GM12878 (cell line): ENCODE data around the gene LIN37. TPM values are rescaled to one million over a fixed set of nuclear protein-coding genes. Genes with fewer than 3 reads are reported as not detected.
A peak's percentile ranks its signal among the peaks of the same experiment; 100 is the strongest.

Experiments used
- BCL11A ChIP-seq: IDR thresholded peaks from 2 replicates; pipeline ENCODE4 v1.6.1; 2011; ENCODE audit warnings: low read depth, low read length
- BHLHE40 ChIP-seq, 2 experiments: fragments of 450-650 bp in 1 of 2; IDR thresholded peaks; 2 replicates each; pipeline ENCODE4 v1.6.1; 2011 to 2017; ENCODE audit warnings: low read depth in 2 of 2, borderline replicate concordance in 1 of 2, improper control_type of control experiment in 1 of 2, low read length in 1 of 2, mild to moderate bottlenecking in 1 of 2
- CBFB ChIP-seq: IDR thresholded peaks from 2 replicates; pipeline ENCODE4 v1.6.1; 2016; ENCODE audit warnings: antibody characterized with exemption, low read depth
- CREB1 ChIP-seq: IDR thresholded peaks from 2 replicates; pipeline ENCODE4 v1.6.1; 2012; ENCODE audit warnings: low read depth, mild to moderate bottlenecking, inconsistent platforms
- CREM ChIP-seq: IDR thresholded peaks from 2 replicates; pipeline ENCODE4 v1.6.1; 2014; ENCODE audit warnings: antibody characterized with exemption, low read depth
- ESRRA ChIP-seq: IDR thresholded peaks from 2 replicates; pipeline ENCODE4 v1.6.1; 2012; ENCODE audit warnings: mild to moderate bottlenecking, low read length, improper control_type of control experiment
- IKZF1 ChIP-seq: fragments of 450-650 bp; conservative IDR thresholded peaks from 2 replicates; pipeline ENCODE4 v1.6.1; 2017; ENCODE audit warnings: antibody characterized with exemption, mild to moderate bottlenecking
- JUNB ChIP-seq: IDR thresholded peaks from 2 replicates; pipeline ENCODE4 v1.6.1; 2016; ENCODE audit warnings: antibody characterized with exemption, mild to moderate bottlenecking
- KLF5 ChIP-seq: fragments of 450-650 bp; IDR thresholded peaks from 2 replicates; pipeline ENCODE4 v1.6.1; 2014; ENCODE audit warnings: mild to moderate bottlenecking; ENCODE audit not compliant: partially characterized antibody
- MEF2B ChIP-seq: fragments of 450-650 bp; IDR thresholded peaks from 2 replicates; pipeline ENCODE4 v1.6.1; 2018; ENCODE audit warnings: mild to moderate bottlenecking, moderate library complexity; ENCODE audit not compliant: partially characterized antibody, poor library complexity, severe bottlenecking
- NFIC ChIP-seq: IDR thresholded peaks from 2 replicates; pipeline ENCODE4 v1.6.1; 2012; ENCODE audit warnings: low read depth, mild to moderate bottlenecking, inconsistent platforms, low read length, moderate library complexity
- NR2F1 ChIP-seq: fragments of 450-650 bp; conservative IDR thresholded peaks from 2 replicates; pipeline ENCODE4 v1.6.1; 2017; ENCODE audit warnings: mild to moderate bottlenecking
- PAX5 ChIP-seq: IDR thresholded peaks from 2 replicates; pipeline ENCODE4 v1.6.1; 2011; ENCODE audit warnings: low read depth, low read length, borderline replicate concordance
- POLR2AphosphoS5 ChIP-seq: IDR thresholded peaks from 2 replicates; pipeline ENCODE4 v1.6.1; 2011; ENCODE audit warnings: mild to moderate bottlenecking, low read length, inconsistent platforms
- RFX5 ChIP-seq: IDR thresholded peaks from 2 replicates; pipeline ENCODE4 v1.6.1; 2011; ENCODE audit warnings: low read depth, low read length, improper control_type of control experiment
- RUNX3 ChIP-seq: IDR thresholded peaks from 2 replicates; pipeline ENCODE4 v1.6.1; 2012; ENCODE audit warnings: low read length, inconsistent platforms
- SMAD1 ChIP-seq: fragments of 450-650 bp; IDR thresholded peaks from 2 replicates; pipeline ENCODE4 v1.6.1; 2018; ENCODE audit warnings: mild to moderate bottlenecking, low read depth; ENCODE audit not compliant: partially characterized antibody
- SPI1 ChIP-seq: IDR thresholded peaks from 2 replicates; pipeline ENCODE4 v1.6.1; 2011; ENCODE audit warnings: low read depth, mild to moderate bottlenecking, low read length, moderate library complexity, borderline replicate concordance; ENCODE audit not compliant: insufficient read depth
- YY1 ChIP-seq: IDR thresholded peaks from 2 replicates; pipeline ENCODE4 v1.6.1; 2011; ENCODE audit warnings: low read depth, mild to moderate bottlenecking, low read length
- ZNF274 ChIP-seq: IDR thresholded peaks from one replicate; pipeline ENCODE4 v1.8.0; 2011; ENCODE audit not compliant: insufficient read length, insufficient read depth
- polyA plus RNA-seq, 11 experiments: library from polyadenylated mRNA; depleted of rRNA in 4 of 11; unstranded in 6 of 11; stranded (reverse) in 5 of 11; fragments of >200 nt; fragmentation: Nextera tagmentation in 4 of 11; fragmentation: Illumina TruSeq in 1 of 11; extraction: Ambion mirVana in 4 of 11; extraction: Trizol in 1 of 11; gene quantifications; 1 replicate in 1 of 11; 2 replicates in 10 of 11; pipeline versions ENCODE4 v1.2.1 to v1.2.3, GENCODE V29; 2011 to 2016; ENCODE audit warnings: inconsistent platforms in 2 of 11, missing spikeins in 2 of 11, low read depth in 1 of 11
- total RNA-seq, 4 experiments: library from RNA; depleted of rRNA in 3 of 4; stranded (reverse); fragments of >200 nt in 3 of 4; fragmentation: Illumina TruSeq in 1 of 4; extraction: Trizol in 1 of 4; gene quantifications; 2 replicates each; pipeline versions ENCODE4 v1.2.1 to v1.2.3, GENCODE V29; 2013 to 2021
- TF ChIP-seq, protein P1 (sequence below): fragments of 450-650 bp; IDR thresholded peaks from 2 replicates; pipeline ENCODE4 v1.6.1; 2017; ENCODE audit warnings: low read depth, mild to moderate bottlenecking, moderate library complexity
- TF ChIP-seq, protein P2 (sequence below): IDR thresholded peaks from 2 replicates; pipeline ENCODE4 v1.6.1; 2011; ENCODE audit warnings: mild to moderate bottlenecking, low read depth, low read length, moderate library complexity; ENCODE audit not compliant: insufficient replicate concordance
- TF ChIP-seq, protein P3 (sequence below), 3 experiments: IDR thresholded peaks in 2 of 3; conservative IDR thresholded peaks in 1 of 3; 2 replicates each; pipeline ENCODE4 v1.5.1; 2011; ENCODE audit warnings: low read depth in 3 of 3, low read length in 3 of 3, mild to moderate bottlenecking in 3 of 3, control low read depth in 2 of 3, moderate library complexity in 2 of 3, inconsistent platforms in 1 of 3, mixed read lengths in 1 of 3; ENCODE audit not compliant: control insufficient read depth in 2 of 3, insufficient read depth in 1 of 3; ENCODE audit errors: extremely low read depth in 1 of 3
- TF ChIP-seq, protein P4 (sequence below): fragments of 450-650 bp; IDR thresholded peaks from 2 replicates; pipeline ENCODE4 v1.6.1; 2016; ENCODE audit warnings: mild to moderate bottlenecking

Gene LIN37
- total and polyA plus RNA-seq, 10 of the 15 experiments (the other 5 are each of a cell fraction or from before 2014, with no cell fraction given) = 0.69 to 11.9 (median 7.6) TPM

DNA sequence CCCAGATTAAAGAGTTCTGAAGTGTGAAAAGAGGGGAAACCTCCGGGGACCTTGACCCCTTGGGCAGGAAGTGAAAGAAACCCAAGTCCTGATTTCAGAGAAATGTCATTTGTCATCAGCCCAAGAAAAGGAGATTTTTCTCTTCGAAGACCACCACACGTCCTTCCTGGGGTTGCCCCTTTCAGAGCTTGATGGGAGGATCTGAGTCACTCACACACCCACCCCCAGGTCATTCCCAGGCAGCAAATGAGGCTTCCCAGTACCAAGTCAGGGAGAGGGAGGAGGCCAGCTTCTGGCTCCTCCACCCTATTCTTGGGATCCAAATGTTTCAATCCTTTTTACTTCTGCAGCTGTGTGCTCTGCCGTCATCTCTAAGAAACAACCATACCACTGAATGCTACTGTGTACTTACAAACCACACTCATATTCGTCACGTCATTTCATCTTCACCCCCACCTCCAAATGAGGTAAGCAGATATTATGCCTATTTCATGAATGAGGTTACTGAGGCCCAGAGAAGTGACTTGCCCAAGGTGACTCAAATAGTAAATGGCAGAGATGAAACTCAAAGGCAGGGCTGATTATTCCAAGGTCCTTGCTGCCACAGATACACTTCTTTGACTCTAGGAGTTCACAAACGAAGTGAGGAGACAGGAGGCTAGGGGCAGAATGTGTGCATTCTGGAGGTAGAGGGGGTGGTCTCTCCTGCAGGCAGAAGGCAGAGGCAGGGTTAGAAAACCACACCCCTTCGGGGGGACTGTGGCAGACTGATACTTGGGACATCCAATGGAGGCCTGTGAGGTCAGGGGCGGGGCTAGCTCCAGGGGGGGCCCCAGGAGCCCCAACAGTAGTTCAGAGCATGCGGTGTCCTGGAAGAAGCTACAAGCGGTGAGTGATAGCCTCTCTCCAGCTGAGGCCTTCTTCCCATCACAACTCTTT is 35.5 kb upstream of the LIN37 start (continued):
- TF ChIP-seq, protein P1, sequence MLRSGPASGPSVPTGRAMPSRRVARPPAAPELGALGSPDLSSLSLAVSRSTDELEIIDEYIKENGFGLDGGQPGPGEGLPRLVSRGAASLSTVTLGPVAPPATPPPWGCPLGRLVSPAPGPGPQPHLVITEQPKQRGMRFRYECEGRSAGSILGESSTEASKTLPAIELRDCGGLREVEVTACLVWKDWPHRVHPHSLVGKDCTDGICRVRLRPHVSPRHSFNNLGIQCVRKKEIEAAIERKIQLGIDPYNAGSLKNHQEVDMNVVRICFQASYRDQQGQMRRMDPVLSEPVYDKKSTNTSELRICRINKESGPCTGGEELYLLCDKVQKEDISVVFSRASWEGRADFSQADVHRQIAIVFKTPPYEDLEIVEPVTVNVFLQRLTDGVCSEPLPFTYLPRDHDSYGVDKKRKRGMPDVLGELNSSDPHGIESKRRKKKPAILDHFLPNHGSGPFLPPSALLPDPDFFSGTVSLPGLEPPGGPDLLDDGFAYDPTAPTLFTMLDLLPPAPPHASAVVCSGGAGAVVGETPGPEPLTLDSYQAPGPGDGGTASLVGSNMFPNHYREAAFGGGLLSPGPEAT = peak; percentile 70; the same call in 1 of the 2 replicates
- TF ChIP-seq PAX5 = 0 out of 2 replicates have a peak, but pooled peaks have one; percentile 29
- peak; percentile 11; the same call in 1 of the 2 replicates for TF ChIP-seq YY1
- peak; percentile 92 for TF ChIP-seq POLR2AphosphoS5
- peak; percentile 82 for TF ChIP-seq SPI1
- TF ChIP-seq CREM = peak; percentile 97
- peak; percentile 58 for TF ChIP-seq SMAD1
- no peak; the same call in 1 of the 2 replicates for TF ChIP-seq CBFB
- TF ChIP-seq CREB1 = peak; percentile 96
- TF ChIP-seq ESRRA = peak; percentile 57; the same call in 1 of the 2 replicates
- TF ChIP-seq, protein P2, sequence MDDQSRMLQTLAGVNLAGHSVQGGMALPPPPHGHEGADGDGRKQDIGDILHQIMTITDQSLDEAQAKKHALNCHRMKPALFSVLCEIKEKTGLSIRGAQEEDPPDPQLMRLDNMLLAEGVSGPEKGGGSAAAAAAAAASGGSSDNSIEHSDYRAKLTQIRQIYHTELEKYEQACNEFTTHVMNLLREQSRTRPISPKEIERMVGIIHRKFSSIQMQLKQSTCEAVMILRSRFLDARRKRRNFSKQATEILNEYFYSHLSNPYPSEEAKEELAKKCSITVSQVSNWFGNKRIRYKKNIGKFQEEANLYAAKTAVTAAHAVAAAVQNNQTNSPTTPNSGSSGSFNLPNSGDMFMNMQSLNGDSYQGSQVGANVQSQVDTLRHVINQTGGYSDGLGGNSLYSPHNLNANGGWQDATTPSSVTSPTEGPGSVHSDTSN = peak; percentile 92
- 0 out of 2 replicates have a peak, but pooled peaks have one; percentile 27 for TF ChIP-seq RFX5
- peak; percentile 40 for TF ChIP-seq KLF5
- no peak for TF ChIP-seq ZNF274
- TF ChIP-seq RUNX3 = peak; percentile 86
- TF ChIP-seq, protein P3, sequence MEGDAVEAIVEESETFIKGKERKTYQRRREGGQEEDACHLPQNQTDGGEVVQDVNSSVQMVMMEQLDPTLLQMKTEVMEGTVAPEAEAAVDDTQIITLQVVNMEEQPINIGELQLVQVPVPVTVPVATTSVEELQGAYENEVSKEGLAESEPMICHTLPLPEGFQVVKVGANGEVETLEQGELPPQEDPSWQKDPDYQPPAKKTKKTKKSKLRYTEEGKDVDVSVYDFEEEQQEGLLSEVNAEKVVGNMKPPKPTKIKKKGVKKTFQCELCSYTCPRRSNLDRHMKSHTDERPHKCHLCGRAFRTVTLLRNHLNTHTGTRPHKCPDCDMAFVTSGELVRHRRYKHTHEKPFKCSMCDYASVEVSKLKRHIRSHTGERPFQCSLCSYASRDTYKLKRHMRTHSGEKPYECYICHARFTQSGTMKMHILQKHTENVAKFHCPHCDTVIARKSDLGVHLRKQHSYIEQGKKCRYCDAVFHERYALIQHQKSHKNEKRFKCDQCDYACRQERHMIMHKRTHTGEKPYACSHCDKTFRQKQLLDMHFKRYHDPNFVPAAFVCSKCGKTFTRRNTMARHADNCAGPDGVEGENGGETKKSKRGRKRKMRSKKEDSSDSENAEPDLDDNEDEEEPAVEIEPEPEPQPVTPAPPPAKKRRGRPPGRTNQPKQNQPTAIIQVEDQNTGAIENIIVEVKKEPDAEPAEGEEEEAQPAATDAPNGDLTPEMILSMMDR (IDR thresholded peaks at IDR 0.05 in 2 of 3, conservative IDR thresholded peaks at IDR 0.05 in 1 of 3; ENCODE audit: control insufficient read depth in 2 of 3, extremely low read depth in 1 of 3, insufficient read depth in 1 of 3, low read depth in 3 of 3, low read length in 3 of 3) = no peak
- TF ChIP-seq NFIC = peak; percentile 82; the same call in 1 of the 2 replicates
- TF ChIP-seq BCL11A = peak; percentile 46; the same call in 1 of the 2 replicates
- TF ChIP-seq MEF2B = peak; percentile 74
- TF ChIP-seq, protein P4, sequence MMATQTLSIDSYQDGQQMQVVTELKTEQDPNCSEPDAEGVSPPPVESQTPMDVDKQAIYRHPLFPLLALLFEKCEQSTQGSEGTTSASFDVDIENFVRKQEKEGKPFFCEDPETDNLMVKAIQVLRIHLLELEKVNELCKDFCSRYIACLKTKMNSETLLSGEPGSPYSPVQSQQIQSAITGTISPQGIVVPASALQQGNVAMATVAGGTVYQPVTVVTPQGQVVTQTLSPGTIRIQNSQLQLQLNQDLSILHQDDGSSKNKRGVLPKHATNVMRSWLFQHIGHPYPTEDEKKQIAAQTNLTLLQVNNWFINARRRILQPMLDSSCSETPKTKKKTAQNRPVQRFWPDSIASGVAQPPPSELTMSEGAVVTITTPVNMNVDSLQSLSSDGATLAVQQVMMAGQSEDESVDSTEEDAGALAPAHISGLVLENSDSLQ = peak; percentile 97
- TF ChIP-seq NR2F1 = peak; percentile 88
- TF ChIP-seq JUNB = peak; percentile 90
- TF ChIP-seq IKZF1 = peak; percentile 87
- TF ChIP-seq BHLHE40 (IDR thresholded peaks at IDR 0.05; ENCODE audit: borderline replicate concordance in 1 of 2, low read depth in 2 of 2, low read length in 1 of 2) = 0 out of 4 replicates have a peak, but pooled peaks of 1 of the 2 experiments have one; percentile 17
